ENCODE measurements around the gene GMCL2.

GMCL2 gene

GRCh38 chr5:178145965-178146820 lies 41.0 kb downstream of the GMCL2 start:
- DNase-seq = peak; percentile 59 to 76
- TF ChIP-seq POLR2A (IDR thresholded peaks at IDR 0.05; ENCODE audit: low read length) (no peak), GATA1 (IDR thresholded peaks at IDR 0.05; ENCODE audit: low read depth, low read length) (no peak)

- no peak for DNase-seq
- TF ChIP-seq POLR2A (IDR thresholded peaks at IDR 0.05; ENCODE audit: low read length) (no peak), GATA1 (IDR thresholded peaks at IDR 0.05; ENCODE audit: low read depth, low read length) (no peak)
Observed at GRCh38 chr5:178143901-178144300, 43.3 kb downstream of the GMCL2 start.

- DNase-seq = no peak
- TF ChIP-seq POLR2A (IDR thresholded peaks at IDR 0.05; ENCODE audit: low read length) (no peak), GATA1 (IDR thresholded peaks at IDR 0.05; ENCODE audit: low read depth, low read length) (no peak)
Observed at GRCh38 chr5:178143246-178143645, 43.9 kb downstream of the GMCL2 start.

DNA sequence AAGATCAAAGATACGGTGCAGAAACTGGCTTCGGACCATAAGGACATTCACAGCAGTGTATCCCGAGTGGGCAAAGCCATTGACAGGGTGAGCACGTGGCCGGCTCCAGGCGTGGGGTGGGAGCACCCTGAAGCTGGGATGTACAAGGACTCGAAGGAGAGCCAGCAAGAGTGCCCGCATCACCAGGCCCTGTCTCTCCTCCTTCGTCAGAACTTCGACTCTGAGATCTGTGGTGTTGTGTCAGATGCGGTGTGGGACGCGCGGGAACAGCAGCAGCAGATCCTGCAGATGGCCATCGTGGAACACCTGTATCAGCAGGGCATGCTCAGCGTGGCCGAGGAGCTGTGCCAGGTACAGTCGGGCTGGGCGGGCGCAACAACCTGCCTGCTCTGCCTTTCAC lies 44.5 kb downstream of the GMCL2 start:
- TF ChIP-seq POLR2A (IDR thresholded peaks at IDR 0.05; ENCODE audit: low read length) = no peak
- TF ChIP-seq GATA1 (IDR thresholded peaks at IDR 0.05; ENCODE audit: low read depth, low read length) = no peak
- DNase-seq = no peak

DNA sequence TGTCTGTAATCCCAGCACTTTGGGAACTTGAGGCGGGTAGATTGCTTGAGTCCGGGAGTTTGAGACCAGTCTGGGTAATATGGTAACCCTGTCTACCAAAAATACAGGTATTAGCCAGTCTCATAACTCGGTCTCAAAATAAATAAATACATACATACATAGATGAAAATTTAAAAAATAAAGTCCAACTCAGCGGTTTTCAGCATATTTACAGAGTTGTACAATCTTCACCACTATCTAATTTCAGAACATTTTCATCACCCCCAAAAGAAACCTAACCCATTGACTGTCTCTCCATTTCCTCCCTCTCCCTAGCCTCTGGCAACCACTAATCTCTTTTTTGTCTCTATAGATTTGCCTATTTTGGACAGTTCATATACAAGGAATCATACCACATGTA lies 45.6 kb downstream of the GMCL2 start:
- TF ChIP-seq GATA1 (IDR thresholded peaks at IDR 0.05; ENCODE audit: low read depth, low read length) (no peak), POLR2A (IDR thresholded peaks at IDR 0.05; ENCODE audit: low read length) (no peak)
- no peak for DNase-seq

DNA sequence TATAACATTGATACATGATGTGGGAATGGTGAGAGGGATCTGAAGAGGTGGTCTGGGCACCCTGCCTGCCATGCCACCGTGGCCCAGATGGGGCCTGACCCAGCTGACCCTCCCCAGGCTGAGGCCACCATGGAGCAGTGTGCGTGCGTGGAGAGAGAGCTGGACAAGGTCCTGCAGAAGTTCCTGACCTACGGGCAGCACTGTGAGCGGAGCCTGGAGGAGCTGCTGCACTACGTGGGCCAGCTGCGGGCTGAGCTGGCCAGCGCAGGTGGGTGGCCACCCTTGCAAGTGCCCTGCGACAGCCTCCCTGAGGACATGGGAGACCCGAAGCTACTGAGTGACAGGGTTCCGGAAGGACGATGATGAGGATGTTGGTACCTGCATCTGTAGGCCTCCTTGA lies 49.2 kb downstream of the GMCL2 start:
- TF ChIP-seq GATA1 (IDR thresholded peaks at IDR 0.05; ENCODE audit: low read depth, low read length) = no peak
- TF ChIP-seq POLR2A (IDR thresholded peaks at IDR 0.05; ENCODE audit: low read length) = no peak
- DNase-seq = no peak

DNA sequence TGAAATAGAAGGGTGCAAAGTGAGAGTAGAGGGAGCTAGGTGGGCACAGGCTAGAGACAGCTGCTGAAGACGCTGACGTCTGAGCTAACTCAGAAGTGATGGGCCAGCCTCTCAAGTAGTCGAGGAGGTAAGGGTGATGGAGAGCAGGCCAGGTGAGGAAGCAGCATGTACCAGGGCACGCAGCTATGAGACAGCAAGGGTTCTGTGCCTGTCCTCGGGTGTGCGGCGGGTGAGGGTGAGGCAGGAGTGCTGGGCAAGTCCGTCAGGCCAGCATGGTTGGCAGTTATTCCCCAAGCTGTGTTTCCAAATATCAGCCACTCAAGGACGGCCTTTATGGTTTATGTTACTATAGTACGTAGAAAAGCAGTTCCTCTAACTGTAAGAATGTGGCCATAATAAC lies 50.2 kb downstream of the GMCL2 start:
- DNase-seq = no peak
- TF ChIP-seq POLR2A (IDR thresholded peaks at IDR 0.05; ENCODE audit: low read length) = peak; percentile 27
- TF ChIP-seq GATA1 (IDR thresholded peaks at IDR 0.05; ENCODE audit: low read depth, low read length) = no peak

Data from erythroblast (primary cell).